Small intestine (tissue), 7 donors: ENCODE results near the gene HRAS. TPM values are rescaled to one million over a fixed set of nuclear protein-coding genes. Genes with fewer than 3 reads are reported as not detected.
A peak's percentile ranks its signal among the peaks of the same experiment; 100 is the strongest.

Source experiments
- DNase-seq, 2 donors: peaks; one replicate each; pipeline versions ENCODE4 v3.0.0 to v3.0.0-alpha.2; 2013
- FAIRE-seq: peaks from 2 replicates; lab custom pipeline; 2012; peaks lifted over from hg19 to GRCh38; lab: Jason Lieb, UNC
- H3K27ac ChIP-seq, 3 donors: one replicate each; pipeline ENCODE4 v1.5.1; 2013; ENCODE audit warnings: low read length in 2 of 3, mild to moderate bottlenecking in 2 of 3, control low read depth in 1 of 3, inconsistent platforms in 1 of 3, low read depth in 1 of 3, moderate library complexity in 1 of 3
- H3K27me3 ChIP-seq, 3 donors: one replicate each; pipeline ENCODE4 v1.6.1; 2013; ENCODE audit warnings: low read length in 3 of 3, inconsistent platforms in 1 of 3; ENCODE audit not compliant: control insufficient read depth in 3 of 3, insufficient read depth in 3 of 3
- H3K36me3 ChIP-seq, 3 donors: one replicate each; pipeline ENCODE4 v1.6.1; 2013; ENCODE audit warnings: low read length in 3 of 3, inconsistent platforms in 1 of 3, low read depth in 1 of 3, mild to moderate bottlenecking in 1 of 3, moderate library complexity in 1 of 3; ENCODE audit not compliant: control insufficient read depth in 3 of 3, insufficient read depth in 2 of 3
- H3K4me1 ChIP-seq, 3 donors: one replicate each; pipeline ENCODE4 v1.6.1; 2013; ENCODE audit warnings: low read length in 2 of 3, inconsistent platforms in 1 of 3, low read depth in 1 of 3, mild to moderate bottlenecking in 1 of 3, moderate library complexity in 1 of 3; ENCODE audit not compliant: control insufficient read depth in 3 of 3, insufficient read depth in 2 of 3
- H3K4me3 ChIP-seq, 3 donors: one replicate each; pipeline ENCODE4 v1.5.1; 2013; ENCODE audit warnings: low read length in 3 of 3, control low read depth in 1 of 3, inconsistent platforms in 1 of 3, low read depth in 1 of 3, mild to moderate bottlenecking in 1 of 3, moderate library complexity in 1 of 3
- H3K9me3 ChIP-seq, 2 donors: one replicate each; pipeline ENCODE4 v1.6.1; 2013; ENCODE audit warnings: low read depth in 1 of 2, low read length in 1 of 2; ENCODE audit not compliant: control insufficient read depth in 2 of 2, insufficient read depth in 1 of 2
- WGBS, 3 donors: extraction: QIAGEN DNeasy Blood & Tissue Kit; methylation state at CpG; one replicate each; pipeline ENCODE4 v1.1.7; 2013; 5-methylcytosine and 5-hydroxymethylcytosine counted together
- polyA plus RNA-seq, 4 donors: library from polyadenylated mRNA; stranded (reverse) in 3 of 4; unstranded in 1 of 4; fragments of 200-250 nt in 3 of 4; fragments of 120-200 nt in 1 of 4; gene quantifications; one replicate each; pipeline versions ENCODE4 v1.2.1 to v1.2.3, GENCODE V29; 2013
- donor health status: healthy with polysubstance abuse.
- donor health status: control.
- donor health status: control.
- donor health status: Bipolar disorder and iron deficiency.
- donor health status: healthy.

The HRAS gene
- polyA plus RNA-seq, 4 donors: 23.6 to 142 (median 92.7) TPM

GRCh38 chr11:504994-505344 lies 30.4 kb downstream of the HRAS start:
- Histone ChIP-seq H3K4me3 (peak overlapping the region in 2 of 3 donors; percentile 39 to 51), H3K4me1 (peaks cover 3 to 26% (median 7%) of the 10 kb centered on the region in 3 donors), H3K27ac (peak overlapping the region in 1 of 3 donors; percentile 68), H3K9me3 (no peaks in the 10 kb centered on the region), H3K36me3 (peaks cover 0 to 51% (median 2%) of the 10 kb centered on the region in 3 donors), H3K27me3 (no peaks in the 10 kb centered on the region)
- 71 to 79% (median 75%) methylated on average over 7 of the region's 7 CpGs for WGBS, 3 donors
- DNase-seq (no peak), FAIRE-seq (no peak)

GRCh38 chr11:504053-504993 lies 31.1 kb downstream of the HRAS start:
- H3K27me3 ChIP-seq: no peaks in the 10 kb centered on the region
- 12 to 40% (median 33%) methylated on average over 63 to 72 of the region's 72 CpGs for WGBS, 3 donors
- DNase-seq (peak in 1 of 2 donors; percentile 60), FAIRE-seq (no peak)
- peaks cover 4 to 52% (median 7%) of the 10 kb centered on the region in 3 donors for H3K36me3 ChIP-seq
- H3K27ac ChIP-seq: peak overlapping the region in 1 of 3 donors; percentile 68
- H3K4me3 ChIP-seq: peak overlapping the region; percentile 31 to 51 (median 39)
- no peaks in the 10 kb centered on the region for H3K9me3 ChIP-seq
- peaks cover 3 to 26% (median 7%) of the 10 kb centered on the region in 3 donors for H3K4me1 ChIP-seq

- Histone ChIP-seq H3K9me3 (no peaks in the 10 kb centered on the region), H3K27me3 (no peaks in the 10 kb centered on the region), H3K4me3 (peak overlapping the region in 2 of 3 donors; percentile 31 to 51), H3K4me1 (peaks cover 3 to 26% (median 7%) of the 10 kb centered on the region in 3 donors), H3K27ac (peak overlapping the region in 1 of 3 donors; percentile 50), H3K36me3 (peaks cover 6 to 55% (median 8%) of the 10 kb centered on the region in 3 donors)
- FAIRE-seq: no peak
- 66 to 75% (median 74%) methylated on average over 23 to 24 of the region's 24 CpGs for WGBS, 3 donors
- no peak for DNase-seq
Measured at GRCh38 chr11:503179-503981, 32.0 kb downstream of the HRAS start.

DNA sequence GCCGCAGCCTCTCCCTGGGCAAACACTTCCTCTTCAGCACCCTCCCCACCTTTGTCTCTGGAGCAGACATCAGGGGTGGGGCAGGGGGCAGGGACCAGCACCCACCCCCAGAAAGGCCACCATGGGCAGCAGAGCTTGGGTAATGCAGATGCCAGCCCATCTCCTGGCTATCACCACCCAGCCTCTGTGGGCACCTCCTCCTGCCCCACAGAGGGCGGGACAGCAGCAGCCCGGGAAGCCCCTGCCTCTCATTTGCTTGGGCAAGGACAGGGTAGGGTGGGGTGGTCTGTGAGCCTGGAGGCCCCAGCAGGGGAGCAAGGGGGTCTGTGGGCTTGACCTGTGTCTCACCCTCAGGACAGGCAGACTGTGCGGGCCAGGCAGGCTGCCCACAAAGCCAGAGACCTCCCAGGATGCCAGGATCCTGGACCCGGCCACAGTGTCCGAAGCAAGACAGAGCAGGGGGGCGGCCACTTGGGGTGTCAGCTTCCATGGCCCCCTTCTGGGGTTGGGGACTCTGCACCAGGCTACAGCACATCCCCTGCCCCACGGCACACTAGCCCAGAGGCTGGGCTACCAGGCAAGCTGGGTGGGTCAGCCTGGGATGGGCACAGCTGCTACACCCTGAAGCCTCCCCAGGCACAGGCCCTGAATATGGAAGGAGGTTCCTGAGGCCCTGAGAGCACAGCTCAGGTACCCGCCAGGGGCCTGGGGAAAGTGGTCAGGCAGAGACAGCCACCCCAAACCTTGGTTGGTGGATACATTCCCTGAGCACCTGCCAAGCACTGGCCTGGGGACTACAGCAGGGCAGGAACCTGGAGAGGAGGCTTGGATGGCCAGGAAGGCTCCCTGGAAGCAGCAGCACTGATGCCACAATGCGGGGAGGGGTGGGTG lies 32.8 kb downstream of the HRAS start:
- no peak overlapping the region for H3K4me3 ChIP-seq
- 87 to 93% (median 87%) methylated on average over 8 to 10 of the region's 10 CpGs for WGBS, 3 donors
- DNase-seq (no peak), FAIRE-seq (no peak)
- H3K4me1 ChIP-seq: peaks cover 3 to 22% (median 7%) of the 10 kb centered on the region in 3 donors
- H3K27me3 ChIP-seq: no peaks in the 10 kb centered on the region
- H3K9me3 ChIP-seq: no peaks in the 10 kb centered on the region
- no peak overlapping the region for H3K27ac ChIP-seq
- H3K36me3 ChIP-seq: peaks cover 11 to 60% (median 11%) of the 10 kb centered on the region in 3 donors

DNA sequence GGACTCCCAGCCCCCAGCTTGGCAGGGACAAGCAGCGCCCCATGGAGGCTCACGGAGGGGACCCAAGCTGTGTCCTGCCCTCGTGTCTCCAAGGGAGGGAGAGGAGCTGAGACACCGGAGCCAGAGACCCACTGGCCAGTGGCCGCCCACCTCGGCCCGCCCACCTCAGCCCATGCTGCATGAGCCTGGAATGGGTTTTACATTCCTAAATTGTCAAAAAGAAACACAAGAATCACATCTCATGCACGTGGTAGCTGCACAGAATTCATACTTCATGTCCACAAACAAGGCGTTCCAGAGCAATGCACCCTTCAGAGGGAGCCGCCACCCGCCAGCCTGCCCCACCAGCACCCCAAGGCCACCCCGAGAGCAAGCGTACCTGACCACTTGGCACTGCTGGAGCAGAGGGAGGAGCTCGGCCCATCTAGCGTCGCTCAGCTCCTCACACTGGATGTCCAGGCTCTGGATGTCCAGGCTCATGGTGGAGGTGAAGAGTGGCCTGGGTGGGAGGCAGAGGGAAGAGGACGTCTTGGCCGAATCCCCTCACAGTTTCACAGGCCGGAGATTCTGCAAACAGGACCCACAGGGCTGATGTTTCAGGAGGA lies 33.6 kb downstream of the HRAS start:
- Histone ChIP-seq H3K9me3 (no peaks in the 10 kb centered on the region), H3K27ac (no peak overlapping the region), H3K36me3 (peaks cover 11 to 67% (median 14%) of the 10 kb centered on the region in 3 donors), H3K4me1 (peaks cover 3 to 22% (median 7%) of the 10 kb centered on the region in 3 donors), H3K4me3 (no peak overlapping the region), H3K27me3 (no peaks in the 10 kb centered on the region)
- no peak for FAIRE-seq
- DNase-seq: no peak
- WGBS, 3 donors: 84 to 89% (median 88%) methylated on average over 17 to 19 of the region's 19 CpGs

GRCh38 chr11:501001-501682 lies 34.2 kb downstream of the HRAS start:
- Histone ChIP-seq H3K36me3 (peaks cover 11 to 74% (median 14%) of the 10 kb centered on the region in 3 donors), H3K27me3 (no peaks in the 10 kb centered on the region), H3K4me1 (peaks cover 3 to 22% (median 7%) of the 10 kb centered on the region in 3 donors), H3K27ac (no peak overlapping the region), H3K9me3 (no peaks in the 10 kb centered on the region), H3K4me3 (no peak overlapping the region)
- FAIRE-seq (no peak), DNase-seq (no peak)
- WGBS, 3 donors: 94 to 97% (median 97%) methylated on average over 23 to 24 of the region's 24 CpGs
